ENCODE results near the gene LYRM9.

GRCh38 chr17:27840688-27841087 lies 52.5 kb downstream of the LYRM9 start:
- TF ChIP-seq CTCF (IDR thresholded peaks at IDR 0.05; ENCODE audit: low read depth, low read length, poor library complexity, severe bottlenecking) (no peak), EZH2phosphoT487 (IDR thresholded peaks at IDR 0.05; ENCODE audit: borderline replicate concordance, low read length) (no peak)
